ENCODE results near the gene SAMD10.
"Not testable (repeated sequence)": the region's sequence is repeated elsewhere in the genome, so short reads cannot be mapped to it uniquely, and the experiment has no call there.

The SAMD10 gene

DNA sequence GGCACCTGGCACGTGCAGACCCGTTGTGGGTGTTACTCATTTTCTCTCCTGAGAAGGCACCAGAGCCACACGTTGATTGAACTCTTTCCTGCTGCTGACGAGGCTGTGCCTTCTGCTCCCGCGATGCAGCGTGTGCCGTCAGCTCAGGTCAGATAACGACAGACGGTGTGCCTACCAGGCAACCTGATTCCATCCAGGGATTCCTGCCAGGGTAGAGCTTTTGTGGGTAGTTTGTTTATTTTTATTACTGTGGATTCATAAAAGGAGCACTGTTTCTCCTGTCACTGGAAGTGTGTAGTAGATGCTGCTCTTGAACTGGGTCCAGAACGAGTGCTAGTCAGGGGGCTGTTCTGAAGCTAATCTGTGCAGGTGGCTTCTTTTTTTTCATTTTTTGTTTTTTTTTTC is 22.2 kb upstream of the SAMD10 start:
- no peak for DNase-seq (ENCODE audit: low read depth, low spot score)

DNA sequence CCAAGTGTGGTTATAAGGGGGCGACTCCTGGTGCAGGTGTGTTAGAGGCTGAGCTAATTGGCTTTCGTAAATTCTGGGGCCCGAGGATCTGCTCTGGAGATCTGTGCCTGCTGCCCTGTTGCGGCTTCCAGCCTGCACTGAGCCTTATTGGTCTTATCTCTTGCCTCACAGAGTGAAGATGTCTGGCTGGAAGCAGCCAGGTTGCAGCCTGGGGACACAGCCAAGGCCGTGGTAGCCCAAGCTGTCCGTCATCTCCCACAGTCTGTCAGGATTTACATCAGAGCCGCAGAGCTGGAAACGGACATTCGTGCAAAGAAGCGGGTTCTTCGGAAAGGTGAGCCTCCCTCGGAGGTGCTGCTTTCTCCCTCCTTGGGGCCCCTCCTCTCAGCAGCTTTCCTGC is 21.5 kb upstream of the SAMD10 start:
- DNase-seq (ENCODE audit: low read depth, low spot score): no peak

DNA sequence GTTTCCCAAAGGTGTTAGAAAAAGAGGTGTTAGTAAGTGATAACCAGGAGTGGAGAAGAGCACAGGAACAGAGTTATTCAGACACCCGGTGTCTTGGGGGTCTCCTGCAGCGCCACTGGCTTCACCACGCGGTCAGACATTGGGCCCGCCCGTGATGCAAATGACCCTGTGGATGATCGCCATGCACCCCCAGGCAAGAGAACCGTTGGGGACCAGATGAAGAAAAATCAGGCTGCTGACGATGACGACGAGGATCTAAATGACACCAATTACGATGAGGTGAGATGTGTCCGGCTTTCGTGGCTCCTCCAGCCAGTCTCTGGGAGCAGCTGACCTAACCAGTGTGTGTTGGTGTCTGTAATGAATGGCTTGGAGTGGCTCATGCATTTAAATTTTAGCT is 3.5 kb upstream of the SAMD10 start:
- no peak for DNase-seq (ENCODE audit: low read depth, low spot score)

DNA sequence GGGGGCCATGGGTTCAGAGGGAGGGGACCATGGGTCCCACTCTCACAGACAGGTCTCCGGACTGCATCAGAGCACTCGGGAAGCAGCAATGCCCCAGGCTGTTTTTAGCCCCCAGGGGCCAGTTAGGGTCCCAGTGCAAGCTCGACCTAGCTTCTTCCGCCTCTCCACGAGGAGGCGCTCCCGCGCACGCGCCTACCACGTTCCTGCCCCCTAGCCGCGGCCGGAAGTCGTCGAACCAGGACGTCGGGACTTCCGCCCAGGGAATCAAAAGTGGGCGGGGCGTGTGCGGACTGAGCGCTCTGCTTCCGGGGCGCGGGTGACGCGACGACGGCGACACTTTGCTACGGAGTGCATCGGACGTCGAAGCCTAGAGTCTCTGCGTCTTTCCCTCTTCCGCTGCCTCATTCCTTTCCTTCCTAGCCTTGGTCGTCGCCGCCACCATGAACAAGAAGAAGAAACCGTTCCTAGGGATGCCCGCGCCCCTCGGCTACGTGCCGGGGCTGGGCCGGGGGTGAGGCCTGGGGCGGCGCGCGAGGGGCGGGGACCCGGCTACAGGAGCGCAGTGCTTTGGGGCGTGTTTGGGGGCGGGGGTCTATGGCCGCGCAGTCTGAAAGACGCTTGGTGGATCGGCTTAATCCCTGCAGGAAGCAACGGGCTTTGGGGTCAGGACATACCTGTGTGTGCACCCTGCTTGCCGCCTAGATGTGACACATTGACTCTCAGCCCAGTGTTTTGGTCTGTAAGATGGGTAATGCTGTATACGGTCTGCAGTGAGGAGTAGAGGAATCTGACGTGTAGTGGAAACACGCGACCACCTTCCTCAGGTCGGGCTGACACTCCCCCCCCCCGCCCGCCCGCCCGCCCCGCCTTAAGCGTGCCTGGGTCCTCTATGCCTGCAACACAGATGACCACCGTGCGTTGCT is 1.6 kb upstream of the SAMD10 start, which contains the start of gene PRPF6:
Gene PRPF6, plus strand, starts transcription at position 327 of the 923 bp plus-strand sequence. Its CDS starts 114 bp downstream, at position 441.
- peak; percentile 91 for DNase-seq (ENCODE audit: low read depth, low spot score)

DNA sequence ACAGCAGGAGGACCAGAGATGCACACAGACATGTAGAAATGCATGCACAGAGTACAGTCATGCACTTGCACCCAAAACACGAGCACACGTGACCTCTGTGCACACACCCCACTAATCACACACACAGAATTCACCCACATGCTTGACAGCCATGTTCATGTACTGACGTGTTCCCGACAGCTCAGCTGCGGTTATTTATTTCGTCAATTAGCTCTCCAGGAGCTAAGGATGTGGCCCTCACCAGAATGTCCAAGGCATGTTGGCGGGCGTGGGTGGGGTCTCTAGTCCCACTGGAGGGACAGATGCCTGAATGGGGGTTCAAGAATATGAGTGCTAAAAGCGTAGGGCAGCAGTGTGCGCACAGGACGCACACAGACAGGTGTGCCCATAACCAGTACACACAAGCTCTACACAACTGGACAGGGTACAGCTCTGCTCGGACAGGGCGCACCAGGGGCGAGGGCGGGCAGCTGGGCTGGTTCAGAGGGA is 919 bp upstream of the SAMD10 start:
- DNase-seq (ENCODE audit: low read depth, low spot score): no peak

DNA sequence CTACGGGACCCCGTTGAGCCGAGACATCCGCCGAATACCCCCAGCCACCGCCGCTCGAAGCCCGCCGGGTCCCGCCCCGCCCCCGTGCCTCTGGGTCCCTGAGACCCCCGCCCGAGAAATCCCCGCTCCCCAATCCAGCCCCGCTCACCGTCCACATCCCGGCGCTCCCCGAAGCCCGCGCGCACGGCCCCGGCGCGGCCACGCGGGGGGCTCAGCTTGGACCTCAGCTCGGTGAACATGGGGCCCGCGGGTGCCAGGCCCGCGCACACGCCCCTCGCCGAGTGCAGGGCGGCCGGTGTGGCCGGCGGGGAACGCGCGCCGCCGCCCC is 249 bp downstream of the SAMD10 start:
- no peak for DNase-seq (ENCODE audit: low read depth, low spot score)

DNA sequence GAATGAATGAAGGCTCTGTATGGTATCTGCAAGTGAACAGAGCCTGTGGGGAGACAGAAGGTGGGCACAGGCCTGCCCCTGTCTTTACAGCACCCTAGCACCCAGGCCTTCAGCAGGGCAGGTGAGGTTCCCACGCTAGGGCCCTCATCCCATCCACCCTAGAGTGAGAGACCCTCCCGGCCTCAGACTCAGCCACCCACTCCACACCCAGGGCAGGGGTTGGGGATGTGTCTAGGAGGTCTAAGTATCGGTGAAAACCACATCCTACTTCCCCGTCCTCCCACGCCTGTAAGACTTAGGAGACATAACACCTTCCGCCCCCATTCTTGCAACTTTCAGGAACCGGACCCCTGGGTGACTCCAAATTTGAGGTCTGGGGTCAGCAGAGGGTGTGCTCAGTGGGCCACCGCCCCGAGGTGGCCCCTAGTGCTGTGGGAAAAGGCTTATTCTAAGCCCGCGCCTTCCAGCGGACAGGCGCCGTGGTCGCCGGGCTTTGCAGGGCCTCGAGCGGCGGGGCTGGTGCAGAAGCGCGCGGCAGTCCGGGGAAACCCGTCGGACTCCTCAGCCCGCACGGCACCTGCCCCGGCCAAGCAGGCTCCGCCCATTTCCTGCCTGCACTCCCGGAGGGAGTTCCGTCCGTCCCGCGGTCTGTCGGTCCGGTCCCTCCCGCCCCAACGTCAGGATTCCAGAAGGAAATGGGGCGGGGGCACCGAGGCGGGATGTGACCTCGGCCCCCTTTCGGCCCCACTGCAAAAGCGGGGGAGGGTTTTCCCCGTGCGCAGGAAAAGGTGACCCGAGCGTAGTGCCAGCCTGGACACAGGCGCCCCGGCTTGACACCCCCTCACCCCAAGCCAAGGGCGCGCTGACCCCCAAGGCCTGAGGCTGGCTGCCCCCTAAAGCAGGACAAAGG is 868 bp downstream of the SAMD10 start:
- no peak for DNase-seq (ENCODE audit: low read depth, low spot score)

DNA sequence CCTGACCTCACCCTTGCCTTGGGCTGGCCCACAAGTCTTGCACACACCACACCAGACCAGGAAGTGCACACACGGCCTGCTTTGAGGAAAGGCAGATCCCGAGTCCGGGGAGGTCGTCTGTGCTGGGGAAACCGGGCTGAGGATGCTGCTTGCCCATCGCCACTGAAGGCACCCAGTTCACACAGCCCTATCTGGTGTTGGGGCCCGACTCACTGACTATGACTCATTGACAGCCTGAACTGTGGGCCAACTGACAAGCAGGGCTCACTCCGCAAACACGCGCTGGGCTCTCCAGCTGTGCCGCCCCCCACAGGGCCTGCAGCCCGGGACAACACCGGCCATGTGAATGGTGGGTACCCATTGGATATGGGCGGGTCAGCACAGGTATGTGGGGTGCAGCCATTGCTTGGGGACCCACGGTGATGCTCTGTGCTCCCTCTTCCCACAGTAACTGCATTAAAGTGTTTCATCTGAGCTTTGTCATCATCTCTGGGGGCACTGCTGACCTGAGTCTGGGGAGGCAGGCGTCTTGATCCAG is 1.6 kb downstream of the SAMD10 start:
- no peak for DNase-seq (ENCODE audit: low read depth, low spot score)

DNA sequence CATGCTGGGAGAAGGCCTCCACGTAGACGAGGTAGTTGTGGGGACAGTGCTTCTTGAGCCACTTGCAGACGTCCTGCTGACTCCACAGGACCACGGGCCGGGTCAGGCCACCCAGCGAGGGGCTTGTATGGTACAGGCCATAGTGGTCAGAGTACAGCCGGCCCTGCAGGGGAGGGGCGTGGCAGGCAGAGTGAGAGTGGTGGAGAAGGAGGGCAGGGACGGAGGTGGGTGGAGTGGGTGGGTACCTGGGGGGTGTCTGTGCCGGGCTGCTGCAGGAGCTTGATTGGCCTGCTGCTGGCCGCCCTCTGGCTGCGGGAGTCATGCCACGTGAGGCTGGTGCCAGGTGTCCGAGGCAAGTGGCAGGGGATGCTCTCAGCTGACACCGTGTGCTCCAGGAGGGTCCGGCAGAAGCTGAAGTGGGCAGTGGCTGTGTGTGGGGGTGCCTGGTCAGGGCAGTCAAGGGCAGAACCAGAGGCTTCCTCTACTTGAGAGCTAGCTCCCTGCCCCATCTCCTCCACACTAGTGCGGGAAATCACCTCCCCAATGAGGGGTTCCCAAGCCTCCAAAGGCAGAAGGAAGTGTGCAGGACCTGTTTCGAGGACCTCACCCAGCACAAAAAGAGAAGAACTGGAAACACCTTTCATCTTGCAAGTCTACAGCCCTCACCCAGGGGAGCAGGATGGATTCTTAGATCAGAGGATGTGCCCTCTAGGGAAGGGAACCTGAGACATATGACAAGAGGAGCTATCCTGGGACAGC is 2.3 kb downstream of the SAMD10 start:
- no peak for DNase-seq (ENCODE audit: low read depth, low spot score)

DNA sequence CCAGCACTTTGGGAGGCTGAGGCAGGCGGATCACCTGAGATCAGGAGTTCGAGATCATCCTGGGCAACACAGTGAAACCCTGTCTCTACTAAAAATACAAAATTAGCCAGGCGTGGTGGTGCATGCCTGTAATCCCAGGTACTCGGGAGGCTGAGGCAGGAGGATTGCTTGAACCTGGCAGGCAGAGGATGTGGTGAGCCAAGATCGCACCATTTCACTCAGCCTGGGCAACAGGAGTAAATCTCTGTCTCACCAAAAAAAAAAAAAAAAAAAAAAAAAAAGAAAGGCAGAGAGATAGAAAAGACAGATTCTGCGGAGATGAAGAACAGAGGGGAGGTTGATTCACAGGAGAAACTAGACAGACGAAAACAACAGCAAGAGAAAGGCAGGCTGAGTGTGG is 2.9 kb downstream of the SAMD10 start:
- not testable (repeated sequence) for DNase-seq (ENCODE audit: low read depth, low spot score)

DNA sequence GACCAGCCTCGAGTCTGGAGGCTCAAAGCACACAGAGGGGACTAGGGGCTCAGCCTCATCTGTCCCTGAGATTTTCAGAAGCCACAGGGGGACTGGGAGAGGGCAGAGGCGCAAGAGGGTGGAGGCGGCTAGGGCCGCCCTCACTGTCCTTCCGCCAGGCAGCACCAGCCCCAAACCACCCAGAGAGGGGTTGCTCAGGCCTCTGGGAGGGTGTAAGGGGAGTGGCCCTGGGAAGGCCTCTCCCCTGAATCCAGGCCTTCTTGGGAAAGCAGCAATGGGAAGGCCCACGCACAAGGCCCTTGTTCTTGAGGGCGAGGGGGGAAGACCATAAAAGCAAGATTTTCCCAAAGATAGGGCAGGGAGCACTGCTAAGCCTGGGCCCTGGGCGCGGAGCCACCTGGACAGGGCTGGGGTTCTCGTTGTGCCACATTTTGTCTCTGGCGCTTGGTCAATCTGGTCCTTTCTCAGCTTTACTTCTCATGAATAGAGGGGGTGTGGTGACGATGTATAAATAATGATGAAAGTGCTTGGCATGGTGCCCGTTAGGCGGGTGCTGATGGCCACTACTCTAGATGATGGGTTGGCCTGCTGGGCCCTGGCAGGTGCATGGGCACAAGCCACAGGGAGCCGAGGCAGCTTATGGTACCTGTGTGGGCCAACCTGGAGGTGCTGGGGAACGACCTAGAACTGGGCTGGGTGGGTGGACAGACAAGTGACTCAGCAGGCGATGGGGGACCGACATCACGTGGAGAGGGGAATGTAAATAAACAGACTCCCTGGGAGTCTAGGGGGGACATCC is 4.8 kb downstream of the SAMD10 start:
- DNase-seq (ENCODE audit: low read depth, low spot score): no peak

DNA sequence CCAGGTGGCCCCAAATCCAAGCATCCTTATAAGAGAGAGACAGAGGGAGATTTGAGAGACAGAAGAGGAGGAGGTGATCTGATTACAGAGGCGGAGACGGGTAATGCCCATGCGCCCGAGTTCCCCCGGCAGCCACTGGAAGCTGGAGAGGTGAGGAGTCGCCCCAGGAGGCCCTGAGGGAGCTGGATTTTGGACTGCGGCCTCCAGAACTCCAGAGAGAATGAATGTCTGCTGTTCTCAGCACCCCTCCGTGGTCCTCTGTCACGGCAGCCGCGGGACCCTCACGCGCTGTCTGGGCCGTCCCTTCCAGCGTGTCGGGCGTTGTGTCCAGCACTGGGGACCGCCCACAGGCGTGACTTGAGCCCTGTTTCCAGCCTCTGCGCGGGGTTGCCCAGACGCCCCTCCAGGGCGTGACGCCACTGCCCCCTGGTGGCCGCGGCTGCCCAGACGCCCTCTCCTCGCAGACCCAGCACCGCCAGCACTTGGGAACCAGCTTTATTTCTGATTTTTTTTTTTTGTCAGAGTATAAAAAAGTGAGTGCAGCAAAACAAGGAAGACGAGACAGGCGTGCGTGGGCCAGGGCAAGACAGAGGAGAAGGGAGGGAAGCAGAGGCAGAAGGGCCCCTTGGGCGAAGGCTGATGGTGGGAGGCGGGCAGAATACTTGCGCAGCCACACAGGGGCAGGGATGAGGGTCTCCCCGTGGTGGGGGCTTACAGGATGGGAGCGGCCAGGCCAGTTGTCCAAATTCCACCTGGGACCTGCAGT is 5.6 kb downstream of the SAMD10 start:
- DNase-seq (ENCODE audit: low read depth, low spot score): no peak

DNA sequence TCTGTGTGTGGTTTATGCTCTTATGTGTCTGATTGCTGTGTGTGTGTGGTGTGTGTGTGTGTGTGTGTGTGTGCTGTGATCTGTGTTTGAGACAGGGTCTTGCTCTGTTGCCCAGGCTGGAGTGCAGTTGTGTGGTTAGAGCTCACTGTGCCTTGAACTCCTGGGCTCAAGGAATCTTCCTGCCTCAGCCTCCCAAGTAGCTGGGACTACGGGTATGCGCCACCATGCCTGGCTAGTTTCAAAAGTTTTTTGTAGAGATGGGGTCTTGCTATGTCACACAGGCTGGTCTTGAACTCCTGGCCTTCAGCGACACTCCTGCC is 6.3 kb downstream of the SAMD10 start:
- DNase-seq (ENCODE audit: low read depth, low spot score): no peak

DNA sequence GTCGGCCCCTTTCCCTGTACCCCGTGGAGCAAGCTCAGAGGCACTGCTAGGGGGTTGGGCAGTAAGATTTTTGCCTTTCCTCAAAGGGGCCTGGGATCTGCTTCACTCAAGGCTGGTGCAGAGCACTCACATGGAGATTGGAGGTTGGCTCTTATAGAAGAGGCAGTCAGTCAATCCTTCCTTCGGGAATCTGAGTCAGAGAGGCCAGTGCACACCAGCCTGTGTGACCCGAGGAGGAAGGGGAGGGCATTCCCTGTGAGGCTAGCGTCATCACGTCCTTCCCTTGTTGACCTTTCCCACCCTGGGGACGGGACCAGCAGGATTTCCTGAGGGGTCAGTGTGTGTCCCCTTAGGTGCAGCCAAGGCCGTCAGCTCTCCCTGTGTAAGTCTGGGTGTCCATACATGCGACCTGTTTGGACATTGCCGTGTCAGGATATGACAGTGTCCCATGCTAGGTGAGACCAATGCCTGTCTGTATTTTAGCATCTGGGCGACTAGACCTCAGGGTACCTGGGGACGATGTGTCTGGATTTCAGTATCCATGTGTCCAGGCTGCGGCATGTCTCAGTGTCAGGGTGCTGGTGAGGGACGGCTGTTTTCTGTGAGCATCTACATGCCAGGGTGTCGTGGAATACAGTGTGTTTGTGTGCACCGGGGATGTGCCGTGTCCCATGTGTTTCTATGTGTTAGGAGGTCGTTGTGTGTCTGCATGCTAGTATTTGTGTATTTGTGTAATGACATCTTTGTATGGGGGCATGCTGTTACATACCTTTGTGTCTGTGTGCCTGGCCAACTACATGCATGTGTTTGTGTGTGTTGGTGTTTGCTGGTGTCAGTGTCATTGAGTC is 6.9 kb downstream of the SAMD10 start:
- DNase-seq (ENCODE audit: low read depth, low spot score): no peak

DNA sequence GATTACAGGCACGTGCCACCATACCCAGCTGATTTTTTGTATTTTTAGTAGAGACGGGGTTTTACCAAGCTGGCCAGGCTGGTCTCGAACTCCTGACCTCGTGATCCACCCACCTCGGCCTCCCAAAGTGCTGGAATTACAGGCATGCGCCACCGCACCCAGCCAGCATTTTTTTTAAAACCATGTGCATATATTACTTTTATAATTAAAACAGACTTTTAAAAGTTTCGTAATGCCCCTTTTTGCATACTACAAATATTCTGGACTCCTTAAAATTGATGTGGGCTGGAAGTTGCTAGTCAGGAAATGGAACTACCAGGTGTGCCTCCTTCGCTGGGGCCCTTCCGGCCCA is 7.5 kb downstream of the SAMD10 start:
- DNase-seq (ENCODE audit: low read depth, low spot score): not testable (repeated sequence)

DNA sequence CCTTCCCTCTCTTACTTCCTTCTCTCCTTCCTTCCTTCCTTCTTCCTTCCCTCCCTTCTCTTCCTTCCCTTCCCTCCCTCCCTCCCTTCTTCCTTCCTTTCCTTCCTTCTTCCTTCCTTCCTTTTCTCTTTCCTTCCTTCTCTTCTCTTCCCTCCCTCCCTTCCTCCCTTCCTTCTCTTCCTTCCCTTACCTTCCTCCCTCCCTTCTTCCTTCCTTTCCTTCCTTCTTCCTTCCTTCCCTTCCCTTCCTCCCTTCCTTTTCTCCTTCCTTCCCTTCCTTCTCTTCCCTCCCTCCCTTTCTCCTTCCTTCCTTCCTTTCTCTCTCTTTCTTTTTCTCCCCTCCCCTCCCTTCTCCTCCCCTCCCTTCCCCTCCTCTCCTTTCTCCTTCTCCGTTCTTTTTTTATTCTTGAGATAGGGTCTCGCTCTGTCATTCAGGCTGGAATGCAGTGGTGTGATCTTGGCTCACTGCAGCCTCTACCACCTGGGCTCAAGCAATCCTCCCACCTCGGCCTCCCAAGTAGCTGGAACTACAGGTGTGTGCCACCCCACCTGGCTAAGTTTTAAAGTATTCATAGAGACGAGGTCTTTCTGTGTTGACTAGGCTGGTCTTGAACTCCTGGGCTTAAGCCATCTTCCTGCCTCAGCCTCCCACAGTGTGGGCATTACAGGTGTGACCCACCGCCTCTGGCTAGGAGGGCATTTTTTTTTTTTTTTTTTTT is 8.6 kb downstream of the SAMD10 start:
- no peak for DNase-seq (ENCODE audit: low read depth, low spot score)

DNA sequence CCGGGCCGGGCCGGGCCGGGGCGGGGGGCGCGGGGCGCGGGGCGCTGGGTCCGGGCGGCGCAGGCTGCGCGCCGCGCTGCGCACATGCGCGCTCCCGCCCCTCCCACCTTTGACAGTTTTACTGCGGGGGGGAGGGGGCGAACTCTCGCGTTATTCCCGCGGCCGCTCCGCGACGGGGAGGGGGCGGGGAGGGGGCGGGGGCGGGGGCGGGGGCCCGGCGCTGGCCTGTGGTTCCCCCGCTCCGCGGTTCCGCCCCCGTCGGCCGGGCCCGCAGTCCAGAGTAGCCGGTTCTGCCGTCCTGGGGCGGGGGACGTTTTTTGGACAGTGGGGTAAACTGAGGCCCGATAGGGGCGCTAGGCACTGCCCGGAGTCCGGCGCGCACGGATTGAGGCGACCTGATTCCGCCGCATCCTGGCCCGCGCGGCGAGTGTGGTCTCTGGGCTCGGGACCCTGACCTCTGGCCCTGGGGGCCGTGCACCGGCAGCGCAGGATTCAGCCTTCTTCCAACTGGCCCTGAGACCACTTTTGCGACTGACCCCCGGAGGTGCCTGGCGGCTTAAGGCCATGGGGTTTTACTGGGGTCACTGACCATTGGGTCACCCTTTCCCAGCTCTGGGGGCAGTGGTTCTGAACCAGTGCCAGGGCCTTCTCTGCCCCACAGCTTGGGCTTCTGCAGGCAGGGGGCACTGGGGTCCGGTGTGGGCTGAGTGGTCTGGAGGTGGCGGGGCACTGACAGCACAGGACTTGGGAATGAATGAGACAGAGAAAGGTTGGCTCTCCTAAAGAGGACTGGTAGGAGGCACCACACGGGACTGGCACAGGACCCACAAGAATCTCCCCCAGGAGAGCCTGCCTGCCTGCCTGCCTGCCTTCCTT is 9.4 kb downstream of the SAMD10 start, which contains the start of gene ZNF512B:
Gene ZNF512B, minus strand, starts transcription at position 93 of the 876 bp plus-strand sequence. CDS start 1,980 bp downstream, outside the sequence.
- no peak for DNase-seq (ENCODE audit: low read depth, low spot score)
